ENCODE data around the gene DIS3. TPM values are rescaled to one million over a fixed set of nuclear protein-coding genes. Genes with fewer than 3 reads are reported as not detected.
A peak's percentile ranks its signal among the peaks of the same experiment; 100 is the strongest.
"Not testable (repeated sequence)": the region's sequence is repeated elsewhere in the genome, so short reads cannot be mapped to it uniquely, and the experiment has no call there.

Gene DIS3
- total RNA-seq, 4 donors from 2014 or later, result 20.7 to 24.9 (median 23.8) TPM

DNA sequence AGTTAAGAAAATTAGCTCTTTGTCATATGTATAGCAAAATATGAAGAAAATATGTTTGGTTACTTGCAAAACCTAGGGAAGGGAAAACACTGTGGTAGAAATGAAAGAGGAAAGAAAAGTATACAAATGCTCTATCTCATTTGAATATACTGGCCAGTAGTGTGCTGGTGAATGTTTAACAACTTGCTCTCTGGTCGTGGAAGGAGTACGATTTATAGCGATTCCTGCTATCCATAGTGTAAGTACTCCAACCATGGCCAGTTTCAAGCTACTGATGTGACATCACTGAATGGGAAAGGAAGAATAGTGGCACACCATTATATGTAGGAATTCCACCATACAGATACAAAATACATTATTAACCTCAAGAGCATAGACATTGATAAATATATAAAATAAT lies 44.7 kb downstream of the DIS3 start:
- no peak for DNase-seq (ENCODE audit: low spot score in 2 of 2)
- intact Hi-C loops (cut with DNase I; ENCODE audit: low total_unique reads), result no loop called here
- no peak overlapping the region for H3K4me3 ChIP-seq (ENCODE audit: low read depth, poor library complexity, severe bottlenecking)
- WGBS, 2 donors, result 95 to 96% methylated on average over 3 of the region's 3 CpGs
- TF ChIP-seq POLR2A (IDR thresholded peaks at IDR 0.05), result no peak
- TF ChIP-seq, protein P1, sequence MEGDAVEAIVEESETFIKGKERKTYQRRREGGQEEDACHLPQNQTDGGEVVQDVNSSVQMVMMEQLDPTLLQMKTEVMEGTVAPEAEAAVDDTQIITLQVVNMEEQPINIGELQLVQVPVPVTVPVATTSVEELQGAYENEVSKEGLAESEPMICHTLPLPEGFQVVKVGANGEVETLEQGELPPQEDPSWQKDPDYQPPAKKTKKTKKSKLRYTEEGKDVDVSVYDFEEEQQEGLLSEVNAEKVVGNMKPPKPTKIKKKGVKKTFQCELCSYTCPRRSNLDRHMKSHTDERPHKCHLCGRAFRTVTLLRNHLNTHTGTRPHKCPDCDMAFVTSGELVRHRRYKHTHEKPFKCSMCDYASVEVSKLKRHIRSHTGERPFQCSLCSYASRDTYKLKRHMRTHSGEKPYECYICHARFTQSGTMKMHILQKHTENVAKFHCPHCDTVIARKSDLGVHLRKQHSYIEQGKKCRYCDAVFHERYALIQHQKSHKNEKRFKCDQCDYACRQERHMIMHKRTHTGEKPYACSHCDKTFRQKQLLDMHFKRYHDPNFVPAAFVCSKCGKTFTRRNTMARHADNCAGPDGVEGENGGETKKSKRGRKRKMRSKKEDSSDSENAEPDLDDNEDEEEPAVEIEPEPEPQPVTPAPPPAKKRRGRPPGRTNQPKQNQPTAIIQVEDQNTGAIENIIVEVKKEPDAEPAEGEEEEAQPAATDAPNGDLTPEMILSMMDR (IDR thresholded peaks at IDR 0.05), result no peak

GRCh38 chr13:72728290-72728605 lies 53.5 kb downstream of the DIS3 start:
- intact Hi-C loops (cut with DNase I; ENCODE audit: low total_unique reads), result no loop called here
- 0 to 8% methylated on average over 3 of the region's 3 CpGs for WGBS, 2 donors
- H3K4me3 ChIP-seq (ENCODE audit: low read depth, poor library complexity, severe bottlenecking), result peak overlapping the region; percentile 44
- TF ChIP-seq, protein P1 (IDR thresholded peaks at IDR 0.05), result no peak
- TF ChIP-seq POLR2A (IDR thresholded peaks at IDR 0.05), result no peak
- no peak for DNase-seq (ENCODE audit: low spot score in 2 of 2)

- 0% methylated on average over 12 to 66 of the region's 71 CpGs for WGBS, 2 donors
- H3K4me3 ChIP-seq (ENCODE audit: low read depth, poor library complexity, severe bottlenecking), result peak within 1 kb of the TSS; percentile 98
- DNase-seq (ENCODE audit: low spot score in 2 of 2), result peak; percentile 95 to 99
- intact Hi-C loops (cut with DNase I; ENCODE audit: low total_unique reads), result no loop called here
- TF ChIP-seq POLR2A (IDR thresholded peaks at IDR 0.05), result no peak
- TF ChIP-seq, protein P1 (IDR thresholded peaks at IDR 0.05), result no peak
Observed at GRCh38 chr13:72727417-72728289, 54.0 kb downstream of the DIS3 start, which contains the start of the genes BORA and MZT1. Gene BORA, plus strand, starts transcription at chr13:72727923. Its CDS starts 1,018 bp downstream, at chr13:72728941. Gene MZT1, minus strand, starts transcription at chr13:72727629. Its CDS starts 27 bp downstream, at chr13:72727602.

DNA sequence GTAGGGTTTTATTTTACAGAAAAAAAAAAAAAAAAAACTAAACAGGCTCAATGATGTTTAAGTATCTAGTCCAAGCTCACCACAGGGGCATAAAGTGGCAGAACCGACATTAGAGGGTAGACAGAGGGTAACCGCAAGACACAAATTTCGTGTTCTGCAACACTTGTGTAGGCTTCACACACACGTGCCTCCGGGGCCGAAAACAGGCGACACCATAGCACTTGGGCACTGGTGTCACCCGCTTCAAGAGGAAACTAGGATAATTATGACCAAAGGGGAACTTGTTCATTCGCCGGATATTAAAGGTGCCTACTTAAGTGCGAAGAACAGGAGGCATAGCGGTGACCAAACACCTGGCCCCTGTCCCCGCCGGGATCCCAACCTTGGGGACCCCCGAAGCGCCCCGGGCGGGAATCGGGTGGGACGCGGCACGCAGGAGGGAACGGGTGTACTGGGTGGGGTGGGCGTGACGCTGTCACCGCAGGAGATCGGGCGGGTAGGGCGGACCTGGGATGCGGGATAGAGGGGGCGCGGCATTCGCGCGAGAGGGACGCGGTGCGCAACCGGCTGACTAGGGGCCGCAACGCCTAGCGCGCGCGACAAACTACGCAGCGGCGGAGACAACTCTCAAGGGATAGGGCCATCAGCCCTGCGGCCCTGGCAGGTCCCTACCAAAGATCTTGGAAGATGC lies 54.8 kb downstream of the DIS3 start:
- DNase-seq (ENCODE audit: low spot score in 2 of 2), result peak; percentile 31 to 88
- 1 to 2% methylated on average over 31 to 38 of the region's 49 CpGs for WGBS, 2 donors
- H3K4me3 ChIP-seq (ENCODE audit: low read depth, poor library complexity, severe bottlenecking), result peak overlapping the region; percentile 98
- intact Hi-C loops (cut with DNase I; ENCODE audit: low total_unique reads), result no loop called here
- TF ChIP-seq, protein P1 (IDR thresholded peaks at IDR 0.05), result no peak
- no peak for TF ChIP-seq POLR2A (IDR thresholded peaks at IDR 0.05)

GRCh38 chr13:72726185-72726584 lies 55.5 kb downstream of the DIS3 start:
- DNase-seq (ENCODE audit: low spot score in 2 of 2); intact Hi-C loops (cut with DNase I; ENCODE audit: low total_unique reads); H3K4me3 ChIP-seq (ENCODE audit: low read depth, poor library complexity, severe bottlenecking): not testable (repeated sequence)
- WGBS, 2 donors, result 90 to 91% methylated on average over 15 of the region's 15 CpGs

DNA sequence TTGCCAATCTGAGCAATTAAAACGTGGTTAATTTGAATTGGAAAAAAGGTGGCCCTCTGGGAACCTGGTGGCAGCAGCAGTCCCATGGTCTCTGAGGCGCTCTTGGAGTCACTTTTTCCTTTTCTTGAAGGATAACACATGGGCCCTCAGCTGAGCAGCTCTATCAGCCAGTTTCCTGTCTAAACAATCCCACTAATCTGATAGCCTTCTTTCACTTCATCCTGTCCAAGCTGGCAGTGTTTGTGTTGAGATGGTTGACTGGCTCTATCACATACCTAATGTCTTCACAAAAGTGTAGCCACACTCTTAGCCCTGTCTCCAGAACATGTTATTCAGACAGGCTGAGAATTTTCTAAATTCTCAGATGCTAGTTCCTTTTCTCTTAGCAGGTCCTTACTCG lies 64.9 kb downstream of the DIS3 start:
- no peak overlapping the region for H3K4me3 ChIP-seq (ENCODE audit: low read depth, poor library complexity, severe bottlenecking)
- TF ChIP-seq, protein P1 (IDR thresholded peaks at IDR 0.05), result no peak
- no peak for TF ChIP-seq POLR2A (IDR thresholded peaks at IDR 0.05)
- no peak for DNase-seq (ENCODE audit: low spot score in 2 of 2)
- 53 to 58% methylated on average over 3 of the region's 3 CpGs for WGBS, 2 donors
- intact Hi-C loops (cut with DNase I; ENCODE audit: low total_unique reads), result no loop called here
